H1 (cell line): ENCODE data around the gene KCNJ18. TPM values are rescaled to one million over a fixed set of nuclear protein-coding genes. Genes with fewer than 3 reads are reported as not detected.
"Not testable (repeated sequence)": the region's sequence is repeated elsewhere in the genome, so short reads cannot be mapped to it uniquely, and the experiment has no call there.

Experiments
- CTCF ChIA-PET: fragments of 300-600 bp; sonication (Branson Sonifier 250); formaldehyde crosslinking; loops from one replicate; lab custom pipeline; 2021; ENCODE audit not compliant: partially characterized antibody; lab: Charles Lee
- POLR2A ChIA-PET: fragments of 300-600 bp; sonication (Branson Sonifier 250); formaldehyde crosslinking; loops from one replicate; lab custom pipeline; 2021; ENCODE audit warnings: inconsistent platforms; ENCODE audit not compliant: partially characterized antibody; lab: Charles Lee
- DNase-seq, 2 experiments: peaks; one replicate each; pipeline versions ENCODE4 v3.0.0 to v3.0.0-alpha.2; 2010 to 2022; ENCODE audit warnings: low spot score in 2 of 2, low read depth in 1 of 2, mixed read lengths in 1 of 2
- FAIRE-seq: peaks from 2 replicates; lab custom pipeline; 2011; peaks lifted over from hg19 to GRCh38; lab: Jason Lieb, UNC
- H2AFZ ChIP-seq: 2 replicates; pipeline ENCODE4 v1.8.1; 2012; ENCODE audit warnings: low read length, inconsistent platforms
- H2AK5ac ChIP-seq: 2 replicates; pipeline ENCODE4 v1.6.1; 2013; ENCODE audit warnings: low read depth, low read length
- H2BK120ac ChIP-seq: replicated peaks from 2 replicates; pipeline ENCODE3; 2013; ENCODE audit warnings: low read depth, low read length, inconsistent platforms
- H2BK12ac ChIP-seq: 2 replicates; pipeline ENCODE4 v1.6.1; 2013; ENCODE audit warnings: low read depth, low read length
- H2BK15ac ChIP-seq: 2 replicates; pipeline ENCODE4 v1.6.1; 2013; ENCODE audit warnings: low read length
- H2BK20ac ChIP-seq: 2 replicates; pipeline ENCODE4 v1.6.1; 2013; ENCODE audit warnings: low read length
- H2BK5ac ChIP-seq: 2 replicates; pipeline ENCODE4 v1.6.1; 2013; ENCODE audit warnings: low read depth, low read length
- H3K14ac ChIP-seq: 2 replicates; pipeline ENCODE4 v1.6.1; 2013; ENCODE audit warnings: inconsistent platforms; ENCODE audit not compliant: insufficient read length
- H3K18ac ChIP-seq: 2 replicates; pipeline ENCODE4 v1.6.1; 2013; ENCODE audit warnings: low read length; ENCODE audit errors: extremely low read depth
- H3K23ac ChIP-seq: 2 replicates; pipeline ENCODE4 v1.6.1; 2013; ENCODE audit warnings: inconsistent platforms; ENCODE audit not compliant: insufficient read length
- H3K23me2 ChIP-seq: 2 replicates; pipeline ENCODE4 v1.6.1; 2013; ENCODE audit warnings: low read depth, low read length
- H3K27ac ChIP-seq: 2 replicates; pipeline ENCODE4 v1.6.1; 2011; ENCODE audit warnings: low read depth, low read length, inconsistent platforms
- H3K27me3 ChIP-seq, 4 experiments: replicated peaks in 1 of 4; 1 replicate in 1 of 4; 2 replicates in 3 of 4; pipeline versions ENCODE4 v1.6.1 to v1.8.1; 2011 to 2013; ENCODE audit warnings: low read length in 3 of 4, mild to moderate bottlenecking in 3 of 4, inconsistent platforms in 2 of 4, mixed read lengths in 2 of 4, moderate library complexity in 1 of 4; ENCODE audit not compliant: control insufficient read depth in 3 of 4, insufficient read depth in 3 of 4; ENCODE audit errors: extremely low read depth in 1 of 4
- H3K36me3 ChIP-seq, 4 experiments: 2 replicates each; pipeline versions ENCODE4 v1.6.1 to v1.8.1; 2011 to 2013; ENCODE audit warnings: mild to moderate bottlenecking in 4 of 4, low read length in 3 of 4, moderate library complexity in 2 of 4, control low read depth in 1 of 4, inconsistent platforms in 1 of 4; ENCODE audit not compliant: insufficient read depth in 4 of 4, control insufficient read depth in 2 of 4
- H3K4ac ChIP-seq: replicated peaks from 2 replicates; pipeline ENCODE3; 2013; ENCODE audit warnings: low read length, low read depth, mixed read lengths, inconsistent platforms; ENCODE audit not compliant: insufficient read length
- H3K4me1 ChIP-seq, 4 experiments: replicated peaks in 1 of 4; 1 replicate in 1 of 4; 2 replicates in 3 of 4; pipeline versions ENCODE4 v1.6.1 to v1.8.1; 2011 to 2013; ENCODE audit warnings: low read length in 3 of 4, inconsistent platforms in 2 of 4, mixed read lengths in 1 of 4; ENCODE audit not compliant: insufficient read depth in 4 of 4, control insufficient read depth in 3 of 4
- H3K4me2 ChIP-seq, 2 experiments: 2 replicates each; pipeline versions ENCODE4 v1.6.1 to v1.8.1; 2011 to 2013; ENCODE audit warnings: low read depth in 2 of 2, low read length in 2 of 2, control low read depth in 1 of 2, inconsistent platforms in 1 of 2, mild to moderate bottlenecking in 1 of 2; ENCODE audit not compliant: insufficient read depth in 1 of 2
- H3K4me3 ChIP-seq, 4 experiments: fragments of 200-600, 300-600 bp in 1 of 4; sonication (generic), shearing (Covaris generic), sonication (Bioruptor Twin) in 1 of 4; 2 replicates each; pipeline versions ENCODE4 v1.5.1 to v1.8.1; 2011 to 2016; ENCODE audit warnings: low read length in 4 of 4, low read depth in 3 of 4, control low read depth in 2 of 4, inconsistent platforms in 2 of 4, mild to moderate bottlenecking in 2 of 4, mixed read lengths in 1 of 4, moderate library complexity in 1 of 4; ENCODE audit not compliant: insufficient read depth in 2 of 4; ENCODE audit errors: extremely low read depth in 1 of 4
- H3K56ac ChIP-seq: replicated peaks from 2 replicates; pipeline ENCODE3; 2013; ENCODE audit warnings: low read depth, mild to moderate bottlenecking, mixed read lengths, low read length, inconsistent platforms; ENCODE audit not compliant: insufficient read length
- H3K79me1 ChIP-seq: 2 replicates; pipeline ENCODE4 v1.6.1; 2013; ENCODE audit warnings: low read depth, low read length, control low read depth
- H3K79me2 ChIP-seq, 2 experiments: 2 replicates each; pipeline versions ENCODE4 v1.6.1 to v1.8.1; 2012 to 2013; ENCODE audit warnings: low read length in 2 of 2, mild to moderate bottlenecking in 2 of 2, inconsistent platforms in 1 of 2; ENCODE audit not compliant: insufficient read depth in 2 of 2, control insufficient read depth in 1 of 2
- H3K9ac ChIP-seq, 4 experiments: replicated peaks in 1 of 4; 1 replicate in 1 of 4; 2 replicates in 3 of 4; pipeline versions ENCODE4 v1.6.1 to v1.8.1; 2011 to 2013; ENCODE audit warnings: low read depth in 3 of 4, low read length in 3 of 4, control low read depth in 2 of 4, mild to moderate bottlenecking in 2 of 4, moderate library complexity in 2 of 4, inconsistent platforms in 1 of 4; ENCODE audit errors: extremely low read depth in 1 of 4
- H3K9me3 ChIP-seq, 2 experiments: 2 replicates each; pipeline versions ENCODE4 v1.6.1 to v1.8.1; 2012 to 2013; ENCODE audit warnings: mild to moderate bottlenecking in 2 of 2, moderate library complexity in 2 of 2, control low read depth in 1 of 2, inconsistent platforms in 1 of 2, low read depth in 1 of 2, low read length in 1 of 2, mixed read lengths in 1 of 2; ENCODE audit not compliant: insufficient read depth in 2 of 2
- H4K20me1 ChIP-seq, 2 experiments: replicated peaks in 1 of 2; 2 replicates each; pipeline versions ENCODE3 to v1.8.1; 2011 to 2013; ENCODE audit warnings: inconsistent platforms in 2 of 2, low read length in 2 of 2, mild to moderate bottlenecking in 1 of 2; ENCODE audit not compliant: insufficient read depth in 2 of 2, control insufficient read depth in 1 of 2
- H4K5ac ChIP-seq: 2 replicates; pipeline ENCODE4 v1.6.1; 2013; ENCODE audit warnings: low read length, low read depth, mixed read lengths, inconsistent platforms; ENCODE audit not compliant: insufficient read length
- H4K8ac ChIP-seq: 2 replicates; pipeline ENCODE4 v1.8.0; 2013; ENCODE audit warnings: mild to moderate bottlenecking, moderate library complexity, low read length, inconsistent platforms; ENCODE audit not compliant: insufficient read depth; ENCODE audit errors: extremely low read depth
- H4K91ac ChIP-seq: replicated peaks from 2 replicates; pipeline ENCODE3; 2013; ENCODE audit warnings: low read length, mixed read lengths, inconsistent platforms; ENCODE audit not compliant: insufficient read length
- WGBS, 2 experiments: shearing (Covaris generic) in 1 of 2; methylation state at CpG; one replicate each; pipeline versions ENCODE4 v1.1.6 to v1.1.7; 2013 to 2015; ENCODE audit warnings: low lambda C conversion rate in 2 of 2, mixed read lengths in 2 of 2, inconsistent platforms in 1 of 2, low coverage in 1 of 2, missing lambda C conversion rate in 1 of 2; ENCODE audit not compliant: insufficient replicate concordance in 2 of 2, insufficient coverage in 1 of 2, insufficient read length in 1 of 2; ENCODE audit errors: extremely low coverage in 1 of 2, missing lambda C conversion rate in 1 of 2; 5-methylcytosine and 5-hydroxymethylcytosine counted together
- polyA plus RNA-seq, 7 experiments: library from polyadenylated mRNA; depleted of rRNA in 3 of 7; stranded (reverse) in 5 of 7; unstranded in 2 of 7; fragments of >200 nt in 5 of 7; fragments of 200-250 nt in 2 of 7; gene quantifications; 1 replicate in 5 of 7; 2 replicates in 1 of 7; 4 replicates in 1 of 7; pipeline versions ENCODE4 v1.2.1 to v1.2.3, GENCODE V29; 2011 to 2013; ENCODE audit warnings: missing spikeins in 2 of 7, mixed read lengths in 2 of 7
- total RNA-seq: library from RNA; stranded (reverse); fragmentation: NEBNext Ultra II Directional; extraction: Animal tissue kit (Norgen Biotek cat#: 25700); gene quantifications from 2 replicates; pipeline ENCODE4 v1.2.1, GENCODE V29; 2021

The KCNJ18 gene
- total and polyA plus RNA-seq, 2 of the 8 experiments (the other 6 are each of a cell fraction or from before 2014, with no cell fraction given): not detected

GRCh38 chr17:21681576-21681975 is 10.7 kb upstream of the KCNJ18 start:
- H3K36me3 ChIP-seq, H2AFZ ChIP-seq, H3K4me1 ChIP-seq, H3K4me3 ChIP-seq, H3K23me2 ChIP-seq, H4K5ac ChIP-seq, CTCF ChIA-PET, FAIRE-seq, H3K14ac ChIP-seq, H3K79me1 ChIP-seq, DNase-seq, H3K79me2 ChIP-seq, H4K20me1 ChIP-seq, H2BK15ac ChIP-seq, H2BK12ac ChIP-seq, H3K9ac ChIP-seq, POLR2A ChIA-PET, H2BK120ac ChIP-seq, H3K27ac ChIP-seq, H4K8ac ChIP-seq, H3K4ac ChIP-seq, H3K18ac ChIP-seq, H3K23ac ChIP-seq, H3K56ac ChIP-seq, H3K4me2 ChIP-seq, H2BK5ac ChIP-seq, H4K91ac ChIP-seq, H2BK20ac ChIP-seq, H2AK5ac ChIP-seq, H3K27me3 ChIP-seq: not testable (repeated sequence)
- peaks cover 34 to 91% of the 10 kb centered on the region in 2 experiments for H3K9me3 ChIP-seq
- WGBS, 2 experiments: 78% methylated on average over 14 of the region's 20 CpGs; no CpG with 5 or more reads in 1 of the 2 experiments

DNA sequence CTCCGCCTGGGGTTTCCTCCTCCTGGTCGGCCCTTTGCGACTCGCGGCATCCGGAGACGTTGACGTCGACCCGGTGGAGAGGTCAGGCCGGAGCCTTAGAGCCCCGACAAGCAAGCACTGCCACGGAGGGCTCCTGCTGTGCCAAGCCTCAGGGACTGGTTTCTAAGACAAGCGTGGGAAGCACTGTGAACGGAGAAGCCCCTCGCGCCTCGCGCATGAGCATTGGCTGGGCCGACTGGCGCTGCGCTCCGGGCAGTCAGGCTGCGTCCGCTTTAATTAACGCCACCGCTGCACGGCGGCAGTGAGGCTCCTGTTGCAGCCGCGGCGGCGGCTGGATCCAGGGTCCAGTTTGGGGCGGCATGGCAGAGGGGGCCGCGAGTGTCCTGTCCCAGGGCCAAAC is 10.2 kb upstream of the KCNJ18 start:
- H3K4ac ChIP-seq, H3K27ac ChIP-seq, POLR2A ChIA-PET, H3K14ac ChIP-seq, H3K23me2 ChIP-seq, DNase-seq, H3K4me1 ChIP-seq, H3K18ac ChIP-seq, H2AK5ac ChIP-seq, H4K5ac ChIP-seq, H3K56ac ChIP-seq, H3K4me3 ChIP-seq, H4K91ac ChIP-seq, H3K23ac ChIP-seq, H2BK5ac ChIP-seq, H3K79me2 ChIP-seq, H4K20me1 ChIP-seq, H3K79me1 ChIP-seq, H3K27me3 ChIP-seq, H2AFZ ChIP-seq, H3K36me3 ChIP-seq, H2BK12ac ChIP-seq, H2BK15ac ChIP-seq, H4K8ac ChIP-seq, H2BK120ac ChIP-seq, H3K4me2 ChIP-seq, H3K9ac ChIP-seq, H2BK20ac ChIP-seq, CTCF ChIA-PET, FAIRE-seq: not testable (repeated sequence)
- peaks cover 35 to 91% of the 10 kb centered on the region in 2 experiments for H3K9me3 ChIP-seq
- 93% methylated on average over 13 of the region's 36 CpGs; no CpG with 5 or more reads in 1 of the 2 experiments for WGBS, 2 experiments
